ENCODE measurements around the gene SPATA1. TPM values are rescaled to one million over a fixed set of nuclear protein-coding genes. Genes with fewer than 3 reads are reported as not detected.
"Not testable (repeated sequence)": the region's sequence is repeated elsewhere in the genome, so short reads cannot be mapped to it uniquely, and the experiment has no call there.

Gene SPATA1
- total and polyA plus RNA-seq, 5 experiments from 2014 or later: 2.2 to 2.5 TPM; not detected in 3

- peak; percentile 89 to 90 for ATAC-seq
Observed at GRCh38 chr1:84573967-84574842, 68.0 kb downstream of the SPATA1 start, which contains the start of gene CTBS. Gene CTBS, minus strand, starts transcription at chr1:84574440. Its CDS starts 25 bp downstream, at chr1:84574415.

GRCh38 chr1:84574936-84575335 is 68.8 kb downstream of the SPATA1 start:
- Mint-ChIP-seq H3K4me1 (peaks cover 30 to 50% (median 40%) of the 10 kb centered on the region in 4 donors), H3K9me3 (no peaks in the 10 kb centered on the region), H3K27me3 (no peaks in the 10 kb centered on the region), H3K36me3 (peaks cover 0 to 14% (median 11%) of the 10 kb centered on the region in 3 donors), H3K4me3 (peak overlapping the region; percentile 95 to 99 (median 98)), H3K27ac (peak overlapping the region; percentile 76 to 99 (median 97))
- DNase-seq (peak in 1 of 10 donors; percentile 3), ATAC-seq (no peak)
- POLR2A ChIA-PET: interaction anchor here (1.3 to 5.0 kb wide), 6 partner anchors 33 to 95 kb away, joined by 4 to 41 read pairs (median 14); partner anchors contain the start of genes GNG5, RPF1 and SPATA1

More at GRCh38 chr1:84573967-84574842, 68.0 kb downstream of the SPATA1 start, which contains the start of gene CTBS:
- Mint-ChIP-seq H3K9me3 (no peaks in the 10 kb centered on the region), H3K4me3 (peak within 1 kb of the TSS; percentile 95 to 99 (median 98)), H3K27ac (peak within 1 kb of the TSS; percentile 98 to 100 (median 100)), H3K27me3 (no peaks in the 10 kb centered on the region), H3K36me3 (peaks cover 0 to 19% (median 11%) of the 10 kb centered on the region in 3 donors), H3K4me1 (peaks cover 33 to 50% (median 40%) of the 10 kb centered on the region in 4 donors)
- POLR2A ChIA-PET: interaction anchor here (0.9 to 5.0 kb wide), 19 partner anchors 9 to 430 kb away, joined by 3 to 41 read pairs (median 4); partner anchors contain the start of genes GNG5, PRKACB, RPF1 and SPATA1
- peak; percentile 71 to 92 (median 84) for DNase-seq

GRCh38 chr1:84581648-84582047 is 75.5 kb downstream of the SPATA1 start:
- POLR2A ChIA-PET: no interaction called here
- Mint-ChIP-seq H3K9me3 (no peaks in the 10 kb centered on the region), H3K27me3 (peaks cover 1 to 9% (median 6%) of the 10 kb centered on the region in 5 donors), H3K36me3 (no peaks in the 10 kb centered on the region), H3K4me3 (no peak overlapping the region), H3K27ac (no peak overlapping the region), H3K4me1 (peaks cover 0 to 14% (median 2%) of the 10 kb centered on the region in 4 donors)
- ATAC-seq (no peak), DNase-seq (no peak)

GRCh38 chr1:84582802-84583587 is 76.8 kb downstream of the SPATA1 start:
- H3K36me3 Mint-ChIP-seq: no peaks in the 10 kb centered on the region
- no peak for ATAC-seq
- peaks cover 0 to 14% (median 1%) of the 10 kb centered on the region in 4 donors for H3K4me1 Mint-ChIP-seq
- H3K4me3 Mint-ChIP-seq: no peak overlapping the region
- DNase-seq: no peak
- H3K27me3 Mint-ChIP-seq: peaks cover 1 to 16% (median 6%) of the 10 kb centered on the region in 5 donors
- peak overlapping the region in 2 of 10 donors; percentile 10 to 44 for H3K27ac Mint-ChIP-seq
- H3K9me3 Mint-ChIP-seq: no peaks in the 10 kb centered on the region
- POLR2A ChIA-PET: no interaction called here

GRCh38 chr1:84583648-84584047 is 77.5 kb downstream of the SPATA1 start:
- peaks cover 0 to 14% (median 1%) of the 10 kb centered on the region in 4 donors for H3K4me1 Mint-ChIP-seq
- DNase-seq (no peak), ATAC-seq (no peak)
- POLR2A ChIA-PET: no interaction called here
- H3K4me3 Mint-ChIP-seq: no peak overlapping the region
- H3K27ac Mint-ChIP-seq: no peak overlapping the region
- no peaks in the 10 kb centered on the region for H3K9me3 Mint-ChIP-seq
- H3K36me3 Mint-ChIP-seq: no peaks in the 10 kb centered on the region
- H3K27me3 Mint-ChIP-seq: peaks cover 1 to 16% (median 6%) of the 10 kb centered on the region in 5 donors

GRCh38 chr1:84584126-84584525 is 77.9 kb downstream of the SPATA1 start:
- no peaks in the 10 kb centered on the region for H3K36me3 Mint-ChIP-seq
- no peak overlapping the region for H3K27ac Mint-ChIP-seq
- H3K4me3 Mint-ChIP-seq: no peak overlapping the region
- DNase-seq (no peak), ATAC-seq (no peak)
- H3K4me1 Mint-ChIP-seq: peaks cover 0 to 14% (median 1%) of the 10 kb centered on the region in 4 donors
- H3K9me3 Mint-ChIP-seq: no peaks in the 10 kb centered on the region
- H3K27me3 Mint-ChIP-seq: peaks cover 1 to 16% (median 6%) of the 10 kb centered on the region in 5 donors
- POLR2A ChIA-PET: interaction anchor here (1.7 kb wide), 1 partner anchor 10 kb away, joined by 7 read pairs; the partner anchor contains the start of gene CTBS

- Mint-ChIP-seq H3K27me3 (peaks cover 6 to 30% (median 10%) of the 10 kb centered on the region in 5 donors), H3K9me3 (peaks cover 0 to 3% (median 0%) of the 10 kb centered on the region in 9 donors), H3K4me1 (peaks cover 0 to 14% (median 1%) of the 10 kb centered on the region in 4 donors), H3K4me3 (no peak overlapping the region), H3K36me3 (peaks cover 0 to 4% (median 0%) of the 10 kb centered on the region in 3 donors), H3K27ac (no peak overlapping the region)
- POLR2A ChIA-PET: interaction anchor here (0.6 to 1.7 kb wide), 3 partner anchors 12 to 421 kb away, joined by 4 to 7 read pairs (median 4); partner anchors contain the start of gene CTBS
- ATAC-seq (no peak), DNase-seq (no peak)
Observed at GRCh38 chr1:84585803-84586202, 79.6 kb downstream of the SPATA1 start.

- ATAC-seq: no peak
- H3K4me1 Mint-ChIP-seq: peaks cover 0 to 14% (median 1%) of the 10 kb centered on the region in 4 donors
- peaks cover 6 to 36% (median 13%) of the 10 kb centered on the region in 5 donors for H3K27me3 Mint-ChIP-seq
- H3K36me3 Mint-ChIP-seq: peaks cover 0 to 9% (median 3%) of the 10 kb centered on the region in 3 donors
- no peak overlapping the region for H3K27ac Mint-ChIP-seq
- H3K4me3 Mint-ChIP-seq: no peak overlapping the region
- H3K9me3 Mint-ChIP-seq: peaks cover 0 to 3% (median 0%) of the 10 kb centered on the region in 9 donors
- POLR2A ChIA-PET: no interaction called here
- DNase-seq: no peak
Observed at GRCh38 chr1:84587099-84587498, 80.9 kb downstream of the SPATA1 start.

GRCh38 chr1:84594959-84595358 is 88.8 kb downstream of the SPATA1 start:
- H3K9me3 Mint-ChIP-seq, H3K4me3 Mint-ChIP-seq, DNase-seq, H3K36me3 Mint-ChIP-seq, H3K4me1 Mint-ChIP-seq, H3K27ac Mint-ChIP-seq, ATAC-seq, POLR2A ChIA-PET: not testable (repeated sequence)
- peaks cover 0 to 15% (median 2%) of the 10 kb centered on the region in 5 donors for H3K27me3 Mint-ChIP-seq

- Mint-ChIP-seq H3K36me3 (peaks cover 0 to under 1% (median under 1%) of the 10 kb centered on the region in 3 donors), H3K4me3 (no peak overlapping the region), H3K27ac (no peak overlapping the region), H3K4me1 (peaks cover 0 to 8% (median 0%) of the 10 kb centered on the region in 4 donors), H3K27me3 (peaks cover 0 to 7% (median 0%) of the 10 kb centered on the region in 5 donors), H3K9me3 (peaks cover 0 to 6% (median 2%) of the 10 kb centered on the region in 9 donors)
- POLR2A ChIA-PET: no interaction called here
- no peak for DNase-seq
- ATAC-seq: no peak
Observed at GRCh38 chr1:84597011-84597410, 90.8 kb downstream of the SPATA1 start.

- Mint-ChIP-seq H3K4me3 (no peak overlapping the region), H3K36me3 (peaks cover 0 to 7% (median 3%) of the 10 kb centered on the region in 3 donors), H3K27me3 (peaks cover 0 to under 1% (median 0%) of the 10 kb centered on the region in 5 donors), H3K4me1 (peaks cover 0 to 8% (median 2%) of the 10 kb centered on the region in 4 donors), H3K27ac (no peak overlapping the region), H3K9me3 (peaks cover 0 to 7% (median 0%) of the 10 kb centered on the region in 9 donors)
- POLR2A ChIA-PET: no interaction called here
- DNase-seq (no peak), ATAC-seq (no peak)
Observed at GRCh38 chr1:84598418-84598817, 92.2 kb downstream of the SPATA1 start.
